GM12892 (cell line): Measurements from ENCODE around the gene ZNF723.
"Not testable (repeated sequence)": the region's sequence is repeated elsewhere in the genome, so short reads cannot be mapped to it uniquely, and the experiment has no call there.

Experiments
- POLR2A ChIP-seq: IDR thresholded peaks from 2 replicates; pipeline ENCODE4 v1.6.1; 2011; ENCODE audit warnings: low read depth, low read length, control low read depth
- POLR2AphosphoS5 ChIP-seq: IDR thresholded peaks from 2 replicates; pipeline ENCODE4 v1.6.1; 2011; ENCODE audit warnings: low read depth, low read length, control low read depth

DNA sequence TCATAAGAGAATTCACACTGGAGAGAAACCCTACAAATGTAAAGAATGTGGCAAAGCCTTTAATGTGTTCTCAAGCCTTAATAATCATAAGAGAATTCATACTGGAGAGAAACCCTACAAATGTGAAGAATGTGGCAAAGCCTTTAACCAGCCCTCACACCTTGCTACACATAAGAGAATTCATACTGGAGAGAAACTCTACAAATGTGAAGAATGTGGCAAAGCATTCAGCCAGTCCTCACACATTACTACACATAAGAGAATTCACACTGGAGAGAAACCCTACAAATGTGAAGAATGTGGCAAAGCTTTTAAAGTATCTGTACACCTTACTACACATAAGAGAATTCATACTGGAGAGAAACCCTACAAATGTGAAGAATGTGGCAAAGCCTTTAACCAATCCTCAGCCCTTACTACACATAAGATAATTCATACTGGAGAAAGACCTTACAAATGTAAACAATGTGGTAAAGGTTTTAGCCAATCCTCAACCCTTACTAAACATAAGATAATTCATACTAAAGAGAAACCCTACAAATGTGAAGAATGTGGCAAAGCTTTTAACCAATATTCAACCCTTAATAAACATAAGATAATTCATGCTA, 25.7 kb downstream of the ZNF723 start:
- not testable (repeated sequence) for TF ChIP-seq POLR2A, POLR2AphosphoS5
